ENCODE measurements around the gene INHBB.

DNA sequence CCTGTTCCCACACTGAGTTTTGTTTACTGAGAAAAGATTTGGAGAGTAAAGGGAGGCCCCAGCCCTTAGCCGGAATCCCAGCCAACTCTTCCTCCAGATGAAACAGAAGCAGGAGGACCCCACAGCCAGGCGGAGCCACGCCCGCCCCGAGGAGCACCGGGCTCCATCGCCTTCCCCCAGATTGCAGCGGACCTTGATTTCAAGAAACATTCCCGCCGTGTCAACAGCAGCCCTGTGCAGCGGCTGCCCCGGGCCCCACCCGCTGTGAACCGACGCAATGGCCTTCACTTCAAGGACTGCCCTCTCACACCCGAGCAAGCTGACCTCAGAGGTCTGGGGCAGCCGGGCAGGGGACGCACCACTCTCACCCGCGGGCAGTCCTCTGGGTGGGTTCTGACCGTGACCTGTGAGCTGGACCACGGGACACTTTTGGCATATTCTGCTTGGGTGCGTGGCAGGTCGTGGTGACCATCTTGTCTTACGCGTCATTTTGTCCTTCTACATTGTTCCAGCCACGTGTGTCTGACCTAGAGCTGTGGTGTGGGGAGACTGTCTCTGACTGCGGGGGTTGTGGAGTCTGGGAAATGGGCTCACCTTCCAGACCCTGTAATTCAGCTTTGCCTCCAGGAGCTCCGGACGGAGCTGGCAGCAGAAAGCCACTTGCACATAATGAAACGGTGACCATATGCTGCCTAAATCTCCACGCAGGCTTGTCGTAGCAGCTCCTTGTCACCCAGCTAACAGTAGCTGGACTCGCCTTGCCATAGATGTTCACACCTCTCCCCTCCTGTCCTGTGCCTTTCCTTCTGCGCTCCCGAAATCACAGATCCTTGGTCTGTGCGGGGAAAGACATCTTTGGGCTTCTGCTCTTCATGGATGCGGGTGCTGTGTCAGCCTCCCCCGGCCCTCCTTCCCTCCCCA lies 32.0 kb upstream of the INHBB start:
- TF ChIP-seq, protein P1, sequence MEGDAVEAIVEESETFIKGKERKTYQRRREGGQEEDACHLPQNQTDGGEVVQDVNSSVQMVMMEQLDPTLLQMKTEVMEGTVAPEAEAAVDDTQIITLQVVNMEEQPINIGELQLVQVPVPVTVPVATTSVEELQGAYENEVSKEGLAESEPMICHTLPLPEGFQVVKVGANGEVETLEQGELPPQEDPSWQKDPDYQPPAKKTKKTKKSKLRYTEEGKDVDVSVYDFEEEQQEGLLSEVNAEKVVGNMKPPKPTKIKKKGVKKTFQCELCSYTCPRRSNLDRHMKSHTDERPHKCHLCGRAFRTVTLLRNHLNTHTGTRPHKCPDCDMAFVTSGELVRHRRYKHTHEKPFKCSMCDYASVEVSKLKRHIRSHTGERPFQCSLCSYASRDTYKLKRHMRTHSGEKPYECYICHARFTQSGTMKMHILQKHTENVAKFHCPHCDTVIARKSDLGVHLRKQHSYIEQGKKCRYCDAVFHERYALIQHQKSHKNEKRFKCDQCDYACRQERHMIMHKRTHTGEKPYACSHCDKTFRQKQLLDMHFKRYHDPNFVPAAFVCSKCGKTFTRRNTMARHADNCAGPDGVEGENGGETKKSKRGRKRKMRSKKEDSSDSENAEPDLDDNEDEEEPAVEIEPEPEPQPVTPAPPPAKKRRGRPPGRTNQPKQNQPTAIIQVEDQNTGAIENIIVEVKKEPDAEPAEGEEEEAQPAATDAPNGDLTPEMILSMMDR (conservative IDR thresholded peaks at IDR 0.05; ENCODE audit: low read depth, low read length): no peak
- TF ChIP-seq EZH2phosphoT487 (IDR thresholded peaks at IDR 0.05; ENCODE audit: borderline replicate concordance, low read length) (no peak), EZH2 (IDR thresholded peaks at IDR 0.05; ENCODE audit: low read length, unreplicated experiment) (no peak)
